ENCODE results near the gene CASKIN1. TPM values are rescaled to one million over a fixed set of nuclear protein-coding genes. Genes with fewer than 3 reads are reported as not detected.

The CASKIN1 gene
- total RNA-seq, 4 donors from 2014 or later: 0.12 to 0.19 (median 0.14) TPM

DNA sequence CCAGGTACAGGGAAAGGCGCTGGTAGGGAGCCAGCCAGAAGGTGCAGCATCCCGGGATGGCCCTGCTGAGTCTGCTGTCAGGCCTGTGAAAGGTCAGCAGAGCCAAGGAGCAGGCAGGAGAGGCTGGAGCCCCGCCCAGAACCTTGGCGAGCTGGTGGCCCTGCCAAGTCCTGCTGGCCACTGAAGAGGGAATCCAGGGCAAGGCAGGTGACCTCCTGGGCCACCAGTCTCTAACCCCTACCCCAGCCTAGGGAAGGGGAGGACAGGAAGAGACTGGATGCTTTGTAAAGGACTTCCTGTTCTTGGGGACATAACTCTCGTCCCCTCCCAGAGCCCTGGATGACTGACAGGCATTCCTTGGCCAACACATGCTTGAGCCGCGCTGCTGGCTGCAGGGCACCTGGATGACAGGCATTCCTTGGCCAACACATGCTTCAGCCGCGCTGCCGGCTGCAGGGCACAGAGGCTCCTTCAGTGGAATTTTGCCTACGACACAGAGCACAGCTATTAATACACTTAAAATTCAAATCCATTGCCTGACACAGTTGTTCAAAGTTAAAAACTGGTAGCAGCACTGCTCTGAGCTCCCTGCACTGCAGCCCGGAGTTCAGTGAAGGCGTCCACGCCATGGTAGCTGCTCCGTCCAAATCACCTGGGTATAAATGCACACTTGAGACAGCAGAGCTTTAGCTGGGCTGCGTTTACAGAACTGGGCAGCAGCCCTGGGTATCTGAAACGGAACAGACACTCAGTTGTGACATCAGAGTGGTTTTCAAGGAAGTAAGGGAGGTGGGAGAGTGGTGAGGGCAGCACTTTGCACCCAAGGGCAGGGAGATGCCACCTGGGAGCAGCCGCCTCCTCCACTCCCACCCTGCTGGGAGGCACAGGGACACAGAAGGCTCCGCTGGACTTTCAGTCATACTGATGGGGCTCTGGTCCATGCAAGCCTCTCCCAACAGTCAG is 16.2 kb upstream of the CASKIN1 start:
- no peak for DNase-seq (ENCODE audit: low spot score)
- TF ChIP-seq, protein P1, sequence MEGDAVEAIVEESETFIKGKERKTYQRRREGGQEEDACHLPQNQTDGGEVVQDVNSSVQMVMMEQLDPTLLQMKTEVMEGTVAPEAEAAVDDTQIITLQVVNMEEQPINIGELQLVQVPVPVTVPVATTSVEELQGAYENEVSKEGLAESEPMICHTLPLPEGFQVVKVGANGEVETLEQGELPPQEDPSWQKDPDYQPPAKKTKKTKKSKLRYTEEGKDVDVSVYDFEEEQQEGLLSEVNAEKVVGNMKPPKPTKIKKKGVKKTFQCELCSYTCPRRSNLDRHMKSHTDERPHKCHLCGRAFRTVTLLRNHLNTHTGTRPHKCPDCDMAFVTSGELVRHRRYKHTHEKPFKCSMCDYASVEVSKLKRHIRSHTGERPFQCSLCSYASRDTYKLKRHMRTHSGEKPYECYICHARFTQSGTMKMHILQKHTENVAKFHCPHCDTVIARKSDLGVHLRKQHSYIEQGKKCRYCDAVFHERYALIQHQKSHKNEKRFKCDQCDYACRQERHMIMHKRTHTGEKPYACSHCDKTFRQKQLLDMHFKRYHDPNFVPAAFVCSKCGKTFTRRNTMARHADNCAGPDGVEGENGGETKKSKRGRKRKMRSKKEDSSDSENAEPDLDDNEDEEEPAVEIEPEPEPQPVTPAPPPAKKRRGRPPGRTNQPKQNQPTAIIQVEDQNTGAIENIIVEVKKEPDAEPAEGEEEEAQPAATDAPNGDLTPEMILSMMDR (IDR thresholded peaks at IDR 0.05): no peak
- ATAC-seq (ENCODE audit: low FRiP score): no peak

- DNase-seq (ENCODE audit: low spot score): no peak
- TF ChIP-seq, protein P1 (IDR thresholded peaks at IDR 0.05): no peak
- no peak for ATAC-seq (ENCODE audit: low FRiP score)
These were observed 15.5 kb upstream of the CASKIN1 start for GRCh38 chr16:2211923-2212347.

- no peak for ATAC-seq (ENCODE audit: low FRiP score)
- TF ChIP-seq, protein P1 (IDR thresholded peaks at IDR 0.05): no peak
- no peak for DNase-seq (ENCODE audit: low spot score)
These were observed 14.3 kb upstream of the CASKIN1 start, which contains the start of gene BRICD5 for GRCh38 chr16:2210386-2211365. Gene BRICD5 (minus strand): TSS chr16:2210863. CDS start chr16:2210833, 30 bp downstream.

DNA sequence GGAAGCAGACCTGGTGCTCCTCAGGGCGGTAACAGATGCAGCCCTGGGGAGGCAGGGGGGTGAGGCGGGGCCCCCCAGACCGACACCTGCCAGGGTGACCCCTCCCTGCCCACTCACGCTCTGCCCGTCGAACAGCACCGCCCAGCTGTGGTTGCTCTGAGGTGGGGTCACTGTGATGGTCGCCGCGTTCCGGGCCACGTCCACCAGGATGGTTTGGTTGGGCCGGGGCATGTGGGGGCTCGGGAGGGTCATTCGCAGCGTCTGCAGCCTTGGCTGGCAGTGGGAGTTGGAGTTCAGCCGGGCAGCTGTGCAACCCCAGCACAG is 13.6 kb upstream of the CASKIN1 start:
- no peak for DNase-seq (ENCODE audit: low spot score)
- TF ChIP-seq, protein P1 (IDR thresholded peaks at IDR 0.05): no peak
- no peak for ATAC-seq (ENCODE audit: low FRiP score)

DNA sequence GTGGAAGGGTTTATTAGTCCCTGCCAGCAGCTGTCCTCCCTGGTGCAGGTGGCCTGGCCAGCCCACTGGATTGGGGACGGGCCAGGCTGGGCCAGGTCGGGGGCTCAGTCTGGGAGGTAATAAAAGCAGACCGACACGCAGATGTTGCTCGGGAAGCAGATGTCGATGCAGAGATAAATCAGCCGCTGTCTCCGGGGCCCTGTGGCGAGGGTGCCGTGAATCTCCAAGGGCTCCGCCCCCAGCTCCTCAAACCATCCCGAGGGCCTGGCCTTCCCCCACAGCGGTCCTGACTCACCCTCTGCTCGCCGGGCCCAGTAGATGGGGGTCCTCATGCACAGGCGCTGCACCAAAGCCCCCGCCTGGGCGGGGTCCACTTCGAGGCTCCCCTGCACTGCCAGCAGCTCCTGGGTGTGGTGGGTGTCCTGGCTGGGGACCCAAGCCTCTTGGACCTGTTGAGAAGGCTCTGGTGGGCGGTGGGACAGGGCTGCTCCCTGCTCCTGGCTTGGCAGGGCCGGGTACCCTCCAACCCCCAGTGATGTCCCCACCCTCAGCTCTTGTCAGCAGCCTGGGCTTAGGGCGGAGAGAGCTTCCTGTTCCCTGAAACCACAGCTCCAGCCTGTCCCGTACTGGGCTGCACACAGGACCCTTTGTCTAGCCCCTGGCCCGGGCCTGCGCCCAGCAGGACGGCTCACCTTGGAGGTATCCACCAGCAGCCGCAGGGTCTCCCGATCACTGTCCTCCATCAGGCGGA is 13.0 kb upstream of the CASKIN1 start:
- TF ChIP-seq, protein P1 (IDR thresholded peaks at IDR 0.05): no peak
- DNase-seq (ENCODE audit: low spot score) (no peak), ATAC-seq (ENCODE audit: low FRiP score) (no peak)

GRCh38 chr16:2208772-2209171 is 12.4 kb upstream of the CASKIN1 start:
- no peak for ATAC-seq (ENCODE audit: low FRiP score)
- TF ChIP-seq, protein P1 (IDR thresholded peaks at IDR 0.05): no peak
- DNase-seq (ENCODE audit: low spot score): no peak

All from omental fat pad (tissue), 4 donors.